Measurements from ENCODE around the gene RIMS1.

- TF ChIP-seq ARNTL (CRISPR knock-in tag; IDR thresholded peaks at IDR 0.05; ENCODE audit: borderline replicate concordance, low read depth) (no peak), ISL1 (CRISPR knock-in tag; IDR thresholded peaks at IDR 0.05) (no peak), BACH2 (CRISPR knock-in tag; IDR thresholded peaks at IDR 0.05; ENCODE audit: borderline replicate concordance) (no peak), ZFP30 (CRISPR knock-in tag; IDR thresholded peaks at IDR 0.05) (no peak), ZFP3 (CRISPR knock-in tag; IDR thresholded peaks at IDR 0.05) (no peak), SNAI2 (CRISPR knock-in tag; IDR thresholded peaks at IDR 0.05) (no peak), TCF4 (CRISPR knock-in tag; IDR thresholded peaks at IDR 0.05; ENCODE audit: borderline replicate concordance) (no peak)
Observed at GRCh38 chr6:72250664-72251063, 364.3 kb downstream of the RIMS1 start.
